NCI-H345 (cell line): ENCODE measurements around the gene THOP1.

ENCODE experiments used
- DNase-seq: peaks from one replicate; lab custom pipeline; 2025; lab: John Stamatoyannopoulos, UW

THOP1 gene

GRCh38 chr19:2785244-2785997 is at the start of gene THOP1:
TSS of gene THOP1 (plus strand) at chr19:2785503. CDS start at chr19:2785663, 160 bp downstream.
- peak; percentile 99 for DNase-seq

GRCh38 chr19:2736550-2737190 is 48.6 kb upstream of the THOP1 start:
- no peak for DNase-seq

DNA sequence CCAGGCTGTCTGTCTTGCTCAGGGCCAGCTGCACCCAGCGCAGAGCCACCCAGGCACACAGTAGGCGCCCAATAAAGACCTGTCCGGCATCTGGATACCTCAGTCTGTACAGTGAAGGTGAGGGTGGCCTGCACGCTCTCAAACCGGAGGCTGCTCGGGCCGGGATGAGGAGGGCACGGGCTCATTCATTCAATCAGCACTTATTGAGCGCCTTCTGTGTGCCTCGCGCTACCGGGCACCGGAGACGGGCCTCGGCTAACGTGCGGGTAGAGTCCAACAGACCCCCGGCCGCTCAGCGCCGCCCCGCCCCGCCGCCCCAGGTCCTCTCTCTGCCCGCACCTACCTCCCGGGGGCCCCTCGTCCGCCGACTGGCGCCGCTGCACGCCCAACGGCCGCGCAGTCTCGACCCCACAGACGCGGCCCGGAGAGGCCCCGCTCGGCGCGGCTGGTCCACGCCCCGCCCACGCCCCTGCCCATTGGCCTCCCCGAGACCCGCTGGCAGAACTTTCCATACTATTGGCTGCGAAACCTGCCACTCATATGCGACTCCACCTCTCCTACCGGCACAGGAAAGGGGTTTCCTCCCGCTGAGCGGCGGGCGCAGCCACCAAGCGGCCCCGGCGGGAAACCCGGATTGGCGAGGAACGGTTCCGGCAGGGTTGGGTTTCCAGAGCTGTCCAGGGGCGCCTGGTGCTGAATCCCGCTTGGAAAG is 45.5 kb upstream of the THOP1 start, which contains the start of gene SLC39A3:
SLC39A3 (minus strand) TSS at position 416 of the 712 bp plus-strand sequence. CDS start 2,760 bp downstream, outside the sequence.
- peak; percentile 98 for DNase-seq

DNA sequence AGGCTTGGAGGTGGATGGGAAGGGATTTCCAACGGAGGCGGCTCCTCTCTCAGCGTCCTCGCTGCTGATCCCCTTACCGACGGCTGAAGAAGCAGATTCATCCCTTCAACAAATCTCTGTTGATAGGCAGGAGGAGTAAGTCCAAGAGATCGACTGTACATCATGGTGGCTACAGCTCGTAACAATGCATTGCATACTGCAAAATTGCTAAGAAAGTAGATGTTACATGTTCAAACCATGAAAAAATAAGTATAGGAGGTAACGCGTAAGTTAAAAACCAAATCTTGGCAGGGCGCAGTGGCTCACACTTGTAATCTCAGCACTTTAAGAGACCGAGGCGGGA is 45.0 kb upstream of the THOP1 start:
- no peak for DNase-seq

DNA sequence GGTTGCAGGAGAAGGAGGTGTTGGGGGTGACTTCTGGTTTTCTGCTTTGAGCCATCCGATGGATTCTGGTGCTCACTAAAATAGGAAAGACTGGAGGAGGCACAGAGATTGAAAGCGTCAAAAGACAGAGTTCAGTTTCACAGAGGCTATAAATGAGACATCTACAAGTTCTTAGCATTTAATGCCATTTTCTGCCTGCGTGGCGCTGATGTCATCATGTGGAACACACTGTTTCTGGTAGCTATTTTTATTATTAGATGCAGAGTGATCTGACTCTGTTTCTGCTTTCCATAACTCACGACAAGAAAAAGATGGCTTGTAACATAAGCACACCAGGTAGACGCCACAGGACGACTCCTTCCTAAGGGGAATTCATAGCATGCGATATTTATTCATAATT is 42.2 kb upstream of the THOP1 start:
- DNase-seq, result no peak

DNA sequence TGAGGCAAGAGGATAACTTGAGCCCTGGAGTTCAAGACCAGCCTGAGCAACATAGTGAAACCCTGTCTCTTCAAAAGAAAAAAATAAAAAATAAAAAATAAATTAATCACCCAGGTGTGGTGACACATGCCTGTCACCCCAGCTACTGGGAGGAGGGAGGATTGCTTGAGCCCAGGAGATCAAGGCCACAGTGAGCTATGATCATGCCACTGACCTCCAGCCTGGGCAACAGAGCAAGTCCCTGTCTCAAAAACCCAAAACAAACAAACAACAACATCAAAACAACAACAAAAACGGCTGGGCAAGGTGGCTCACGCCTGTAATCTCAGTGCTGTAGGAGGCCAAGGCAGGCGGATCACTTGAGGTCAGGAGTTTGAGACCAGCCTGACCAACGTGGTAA is 41.2 kb upstream of the THOP1 start:
- no peak for DNase-seq

GRCh38 chr19:2747349-2747748 is 38.0 kb upstream of the THOP1 start:
- no peak for DNase-seq

DNA sequence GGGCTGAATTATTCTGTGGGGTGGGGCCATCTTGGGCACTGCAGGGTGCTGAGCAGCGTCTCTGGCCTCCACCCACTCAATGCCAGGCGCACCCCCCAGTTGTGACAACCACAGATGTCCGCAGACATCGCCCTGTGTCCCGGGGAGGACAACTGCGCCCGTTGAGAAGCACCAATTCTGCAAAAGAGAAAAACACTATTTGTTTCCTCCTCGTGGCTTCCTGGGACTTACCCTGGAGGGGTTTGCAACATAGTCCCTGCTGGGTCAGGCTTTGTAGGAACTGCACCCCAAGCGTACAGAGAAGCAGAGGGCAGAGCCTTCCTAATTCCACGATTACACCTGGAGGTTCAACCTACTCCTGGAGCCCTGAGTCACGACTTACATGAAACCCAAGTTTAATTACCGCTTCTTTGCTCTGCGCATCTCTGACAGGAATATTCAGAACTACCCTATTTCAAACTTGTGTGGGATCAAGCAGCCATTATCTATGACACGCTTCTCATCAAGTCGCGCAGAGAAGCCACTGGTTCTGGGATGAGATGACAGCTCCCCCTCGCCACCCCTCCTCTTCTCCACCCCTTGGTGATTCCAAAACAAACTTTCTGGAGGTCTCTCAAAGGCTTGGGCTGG is 34.4 kb upstream of the THOP1 start:
- DNase-seq, result no peak

GRCh38 chr19:2751438-2751830 is 33.9 kb upstream of the THOP1 start:
- DNase-seq, result no peak

DNA sequence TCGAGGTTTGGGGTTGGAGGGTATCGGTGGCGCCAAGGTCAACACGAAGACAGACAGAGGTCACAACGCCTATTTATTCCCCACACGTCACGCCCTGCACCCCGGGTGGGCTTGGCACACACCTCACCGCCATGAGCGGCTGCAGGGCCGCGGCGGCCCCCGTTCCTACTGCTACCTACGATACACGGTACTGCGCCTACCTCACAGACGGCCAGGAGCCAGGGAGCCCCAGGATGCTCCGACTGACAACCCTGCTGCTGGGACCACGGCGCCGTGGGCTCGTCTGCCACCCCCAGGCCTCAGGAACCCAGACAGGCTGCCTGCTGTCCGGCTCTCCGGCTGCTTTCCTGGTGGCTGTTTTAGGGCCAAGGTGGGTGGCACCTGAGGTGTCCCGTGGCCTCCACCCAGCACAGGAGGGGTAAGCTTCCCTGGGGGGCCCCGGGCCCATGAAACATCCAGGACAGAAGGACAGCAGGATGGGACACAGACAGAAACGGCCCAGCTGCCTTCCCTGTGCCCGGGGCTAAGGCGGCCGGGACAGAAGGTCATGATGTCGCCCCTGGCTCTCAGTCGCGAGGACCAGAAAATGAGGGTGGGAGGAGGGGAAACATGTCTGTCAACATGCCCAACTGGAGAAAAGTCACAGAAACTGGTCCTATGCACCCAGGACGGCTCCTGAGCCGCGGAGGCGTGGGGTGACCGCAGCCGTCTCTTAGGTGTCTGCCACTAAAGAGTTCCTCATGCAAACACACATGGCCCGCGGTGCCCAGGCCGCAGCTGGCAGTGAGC is 30.4 kb upstream of the THOP1 start:
- DNase-seq, result no peak

DNA sequence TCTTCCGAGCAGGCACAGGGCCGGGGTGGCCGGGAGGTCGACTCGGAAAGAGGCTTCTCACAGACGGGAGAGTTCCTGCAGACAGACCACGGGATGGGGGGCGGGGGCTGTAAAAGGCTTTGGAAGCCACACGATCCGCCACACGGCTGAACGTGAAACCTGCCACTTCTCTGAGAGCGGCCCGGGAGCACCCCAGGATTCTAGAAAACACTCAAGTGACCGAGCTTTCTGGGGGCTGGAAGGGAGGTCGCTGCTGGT is 29.9 kb upstream of the THOP1 start:
- no peak for DNase-seq

DNA sequence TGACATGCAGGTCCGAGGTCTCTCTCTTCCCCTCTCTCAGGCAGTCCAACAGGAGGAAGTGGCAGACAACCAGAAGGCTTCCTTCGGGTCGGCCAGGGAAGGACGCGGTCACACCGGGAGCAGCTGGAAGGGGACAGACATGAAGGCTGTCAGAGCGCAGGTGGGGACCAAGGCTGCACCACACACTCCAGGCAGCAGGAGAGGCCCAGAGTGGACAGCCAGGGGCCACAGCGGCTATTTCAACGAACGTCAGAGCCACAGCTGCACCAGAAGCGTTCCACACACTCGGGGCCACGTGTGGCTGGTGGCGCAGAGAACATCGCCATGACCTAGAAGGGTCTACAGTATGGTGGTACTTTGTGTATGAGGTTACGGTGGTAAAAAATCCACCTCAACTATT is 29.5 kb upstream of the THOP1 start:
- no peak for DNase-seq

- no peak for DNase-seq
Measured at GRCh38 chr19:2756477-2756876, 28.8 kb upstream of the THOP1 start.

- DNase-seq, result no peak
Measured at GRCh38 chr19:2756921-2757881, 28.1 kb upstream of the THOP1 start.

GRCh38 chr19:2758601-2759313 is 26.5 kb upstream of the THOP1 start:
- no peak for DNase-seq

GRCh38 chr19:2759362-2759761 is 25.9 kb upstream of the THOP1 start:
- DNase-seq, result no peak

DNA sequence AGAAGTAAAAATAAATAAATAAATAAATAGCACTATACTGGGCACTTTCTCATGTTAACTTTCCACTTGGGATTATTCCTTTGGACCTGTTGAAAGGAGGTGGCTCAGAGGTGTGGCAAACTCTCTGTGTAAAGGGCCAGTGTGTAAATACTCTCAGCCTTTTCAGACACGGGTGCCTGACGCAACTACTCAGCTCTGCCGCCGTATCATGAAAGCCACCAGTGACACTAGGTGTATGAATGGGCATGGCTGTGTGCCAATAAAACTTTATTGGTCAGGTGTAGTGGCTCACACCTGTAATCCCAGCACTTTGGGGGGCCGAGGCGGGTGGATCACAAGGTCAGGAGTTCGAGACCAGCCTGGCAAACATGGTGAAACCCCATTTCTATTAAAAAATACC is 25.3 kb upstream of the THOP1 start:
- no peak for DNase-seq

- no peak for DNase-seq
Measured at GRCh38 chr19:2761309-2761677, 24.0 kb upstream of the THOP1 start.

DNA sequence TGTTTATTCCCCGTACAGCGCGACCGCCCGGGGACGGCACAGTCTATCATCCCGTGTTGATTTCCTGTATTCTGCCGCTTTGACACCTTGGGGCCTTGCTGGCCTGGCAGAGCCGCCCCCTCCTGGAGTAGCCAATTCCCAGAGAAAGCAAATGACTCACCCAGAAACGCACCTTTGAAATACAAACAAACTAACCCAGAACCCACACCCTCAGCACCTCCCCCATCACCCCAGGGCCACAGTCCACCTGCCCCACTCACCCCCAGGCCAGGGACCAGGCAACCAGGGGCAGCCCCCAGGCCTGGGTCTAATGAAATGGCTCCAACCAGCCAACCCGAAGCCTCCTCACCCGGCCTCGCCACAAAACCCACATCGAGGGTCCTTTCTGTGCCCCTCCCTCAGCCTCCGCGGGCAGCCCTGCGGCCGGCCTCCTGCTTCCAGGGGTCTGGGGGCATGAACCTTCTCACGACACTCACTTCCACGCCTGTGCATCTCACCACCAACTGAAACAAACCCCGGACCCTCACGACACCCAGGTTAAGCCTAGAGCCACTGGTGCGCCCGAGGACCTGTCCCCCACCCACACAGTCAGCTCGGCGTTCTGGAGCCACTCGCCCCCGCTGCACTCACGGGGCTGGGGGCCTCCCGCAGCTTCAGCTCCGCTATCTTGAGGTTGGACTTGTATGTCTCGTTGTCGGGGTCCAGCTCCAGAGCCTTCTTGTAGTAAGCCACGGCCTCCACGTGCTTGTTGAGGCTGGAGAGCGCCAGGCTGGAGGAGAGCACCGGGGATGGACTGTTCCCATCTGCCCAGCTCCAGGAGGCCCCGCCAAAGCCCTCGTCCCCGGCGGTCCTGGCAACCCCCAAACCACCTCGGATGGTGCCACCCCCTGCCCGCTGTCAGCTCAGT is 23.2 kb upstream of the THOP1 start:
- no peak for DNase-seq
